Stimulated activated CD8-positive, alpha-beta memory T cell treated with anti-CD3 and anti-CD28 coated beads, Interleukin-15, amount 100 ng/mL, for 48 hours (primary cell): ENCODE results near the gene RNF32.
"Not testable (repeated sequence)": the region's sequence is repeated elsewhere in the genome, so short reads cannot be mapped to it uniquely, and the experiment has no call there.

Experiments
- DNase-seq, 2 donors: peaks; one replicate each; pipeline ENCODE4 v3.0.0-alpha.2; 2020; ENCODE audit warnings: low read depth in 2 of 2

RNF32 gene

DNA sequence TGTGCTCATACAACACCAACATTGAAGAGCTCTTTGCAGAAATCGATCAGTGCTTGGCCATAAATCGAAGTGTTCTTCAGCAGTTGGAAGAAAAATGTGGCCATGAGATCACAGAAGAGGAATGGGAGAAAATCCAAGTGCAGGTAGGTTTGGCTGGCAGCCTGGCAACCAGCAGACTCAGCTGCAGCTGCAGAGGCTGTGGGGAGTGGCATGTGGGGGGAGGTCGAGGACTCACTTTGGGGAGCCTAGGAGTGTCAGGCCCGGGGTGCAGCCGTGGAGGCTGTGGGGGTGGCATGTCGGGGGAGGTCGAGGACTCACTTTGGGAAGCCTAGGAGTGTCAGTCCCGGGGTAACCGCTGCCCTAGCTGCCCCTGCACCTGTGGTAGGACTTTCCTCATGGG lies 35.1 kb downstream of the RNF32 start:
- DNase-seq, result no peak

GRCh38 chr7:156676263-156676662 lies 35.7 kb downstream of the RNF32 start:
- DNase-seq, result no peak

GRCh38 chr7:156677374-156678054 lies 36.9 kb downstream of the RNF32 start:
- no peak for DNase-seq

DNA sequence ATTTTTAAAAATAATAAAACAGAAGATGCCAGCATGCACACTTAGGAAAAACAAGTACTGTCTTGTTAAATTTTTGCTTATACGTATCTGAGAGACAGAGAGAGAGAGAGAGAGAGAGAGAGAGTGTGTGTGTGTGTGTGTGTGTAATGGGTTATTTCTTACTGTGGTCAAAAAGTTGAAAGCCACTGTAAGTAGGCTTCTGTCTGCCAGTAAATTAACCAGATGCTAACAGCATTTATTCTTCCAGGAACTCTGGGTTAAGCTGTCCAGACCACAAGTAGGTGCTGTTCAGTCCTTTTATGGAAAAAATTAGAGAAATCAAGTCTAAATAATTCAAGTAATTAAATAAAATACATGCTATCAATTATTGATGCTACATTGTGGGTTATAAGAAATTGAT lies 39.7 kb downstream of the RNF32 start:
- no peak for DNase-seq

- no peak for DNase-seq
These were observed 42.4 kb downstream of the RNF32 start for GRCh38 chr7:156682928-156683327.

- no peak for DNase-seq
These were observed 43.7 kb downstream of the RNF32 start for GRCh38 chr7:156684251-156684650.

DNA sequence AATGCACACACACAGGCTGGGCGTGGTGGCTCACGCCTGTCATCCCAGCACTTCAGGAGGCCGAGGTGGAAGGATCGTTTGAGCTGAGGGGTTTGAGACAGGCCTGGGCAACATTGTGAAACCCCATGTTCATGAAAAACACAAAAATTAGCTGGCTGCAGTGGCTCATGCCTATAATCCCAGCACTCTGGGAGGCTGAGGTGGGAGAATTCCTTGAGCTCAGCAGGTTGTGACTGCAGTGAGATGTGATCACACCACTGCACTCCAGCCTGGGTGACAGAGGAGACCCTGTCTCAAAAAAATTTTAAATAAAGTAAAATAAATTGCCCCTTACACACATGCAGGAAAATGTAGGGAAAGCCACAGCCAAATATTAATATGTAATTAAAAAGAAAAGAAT lies 44.1 kb downstream of the RNF32 start:
- DNase-seq, result no peak

DNA sequence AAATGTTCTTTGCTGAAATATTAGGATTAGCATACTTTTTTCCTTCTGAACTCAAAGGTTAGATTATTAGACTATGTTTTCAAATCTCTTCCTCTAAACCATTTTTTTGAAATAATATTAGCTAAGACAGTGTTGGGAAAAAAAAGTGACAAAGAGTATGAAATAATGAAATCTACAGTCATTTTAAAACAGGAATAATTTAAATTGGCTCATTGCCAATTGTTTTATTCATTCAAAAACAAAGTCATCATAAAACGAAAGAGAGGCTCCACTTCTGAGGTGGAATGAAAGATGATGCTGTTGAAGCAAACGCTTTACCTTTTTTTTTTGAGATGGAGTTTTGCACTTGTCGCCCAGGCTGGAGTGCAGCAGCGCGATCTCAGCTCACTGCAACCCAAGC lies 51.2 kb downstream of the RNF32 start:
- DNase-seq, result no peak

DNA sequence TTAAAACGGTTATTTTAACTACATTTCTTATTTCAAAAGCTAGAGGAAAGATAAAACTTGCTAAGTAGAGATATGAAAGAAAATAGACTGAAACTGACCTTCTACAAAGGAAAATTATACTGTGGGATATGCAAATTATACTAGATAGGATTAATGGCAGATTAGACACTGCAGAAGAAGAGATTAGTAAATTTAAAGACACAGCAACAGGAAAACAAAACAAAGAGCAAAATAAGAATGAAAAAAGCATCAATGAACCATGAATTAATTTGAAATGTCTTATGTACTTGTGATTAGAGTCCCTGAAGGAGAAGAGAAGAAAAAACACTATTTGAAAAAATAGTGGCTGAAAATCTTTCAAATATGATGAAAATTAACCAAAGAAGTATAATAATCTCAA lies 52.3 kb downstream of the RNF32 start:
- no peak for DNase-seq

GRCh38 chr7:156693627-156694026 lies 53.1 kb downstream of the RNF32 start:
- no peak for DNase-seq

- not testable (repeated sequence) for DNase-seq
These were observed 56.7 kb downstream of the RNF32 start for GRCh38 chr7:156697283-156697682.

GRCh38 chr7:156698512-156698911 lies 57.9 kb downstream of the RNF32 start:
- not testable (repeated sequence) for DNase-seq

DNA sequence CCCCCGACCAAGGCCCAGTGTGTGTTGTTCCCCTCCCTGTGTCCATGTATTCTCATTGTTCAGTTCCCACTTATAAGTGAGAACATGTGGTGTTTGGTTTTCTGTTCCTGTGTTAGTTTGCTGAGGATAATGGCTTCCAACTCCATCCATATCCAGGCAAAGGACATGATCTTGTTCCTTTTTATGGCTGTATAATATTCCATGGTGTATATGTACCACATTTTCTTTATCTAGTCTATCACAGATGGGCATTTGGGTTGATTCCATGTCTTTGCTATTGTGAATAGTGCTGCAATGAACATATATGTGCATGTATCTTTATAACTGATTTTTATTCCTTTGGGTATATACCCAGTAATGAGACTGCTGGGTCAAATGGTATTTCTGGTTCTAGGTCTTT lies 61.2 kb downstream of the RNF32 start:
- DNase-seq, result not testable (repeated sequence)

- no peak for DNase-seq
These were observed 61.8 kb downstream of the RNF32 start for GRCh38 chr7:156702399-156702798.

- DNase-seq, result no peak
These were observed 62.6 kb downstream of the RNF32 start for GRCh38 chr7:156703209-156703608.

DNA sequence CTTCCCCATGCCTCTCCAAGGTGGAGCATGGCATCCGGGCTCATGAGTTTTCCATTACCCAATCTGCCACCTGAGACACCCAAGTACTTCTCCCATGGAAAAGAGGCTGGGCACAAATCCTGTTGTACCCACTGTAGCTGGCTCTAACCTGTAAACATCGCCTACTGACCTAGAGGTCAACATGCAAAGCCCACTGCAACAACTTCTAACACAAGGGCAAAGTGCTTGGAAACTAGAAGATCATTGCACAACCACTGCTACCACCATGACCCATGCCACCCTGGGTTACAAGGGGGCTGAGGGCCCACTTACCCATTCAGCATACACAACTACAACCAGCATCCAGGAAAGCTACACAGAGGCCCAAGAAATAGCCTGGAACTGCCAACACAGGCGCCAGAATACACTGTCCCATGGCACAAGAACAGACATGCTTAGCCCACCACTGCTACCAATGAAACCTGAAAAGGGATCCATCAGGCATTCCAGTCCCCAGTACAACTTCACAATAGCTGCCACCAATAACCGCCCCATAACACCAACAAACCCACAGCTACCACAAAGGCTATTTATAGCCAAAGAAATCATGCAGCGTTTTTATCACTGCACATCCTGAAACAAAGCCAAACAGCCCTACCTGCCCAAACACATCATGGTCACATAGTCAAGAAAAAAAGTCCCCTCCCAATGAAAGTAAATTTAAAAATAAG lies 63.4 kb downstream of the RNF32 start:
- DNase-seq, result no peak

DNA sequence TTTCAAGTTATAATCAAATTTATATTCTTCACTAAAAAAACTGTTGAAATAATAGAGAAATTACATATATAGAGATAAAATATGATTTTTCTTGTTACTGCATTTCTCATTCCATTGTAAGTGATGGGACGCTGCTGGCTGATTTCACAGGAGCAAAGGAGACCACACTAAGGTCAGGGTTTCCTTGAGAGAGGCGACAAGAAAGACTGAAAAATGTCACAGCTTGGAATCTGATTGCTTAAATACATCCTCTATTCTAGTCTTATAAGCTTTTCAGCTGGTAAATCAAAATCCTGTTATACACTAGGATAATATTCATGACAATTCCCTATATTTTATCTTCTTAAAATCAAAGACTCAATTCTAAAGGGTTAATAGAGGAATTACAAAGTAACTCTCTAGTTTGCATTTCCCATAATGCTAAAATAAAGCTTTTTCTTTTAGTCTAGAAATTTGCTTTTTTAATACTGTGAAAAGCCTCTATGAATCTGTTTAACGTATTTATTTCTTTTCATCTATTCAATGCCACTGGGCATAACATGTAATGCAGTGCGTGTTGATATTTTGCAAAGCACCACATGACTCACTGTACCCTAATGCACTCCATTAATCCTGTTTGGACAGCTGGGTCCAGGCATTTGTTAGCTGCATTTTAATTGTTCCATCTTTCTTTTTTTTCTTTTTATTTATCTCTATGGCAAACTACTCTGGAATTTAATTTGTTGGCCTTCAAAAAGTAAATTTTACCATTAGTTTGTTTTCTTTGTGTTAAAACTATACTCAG lies 81.7 kb downstream of the RNF32 start:
- DNase-seq, result no peak

DNA sequence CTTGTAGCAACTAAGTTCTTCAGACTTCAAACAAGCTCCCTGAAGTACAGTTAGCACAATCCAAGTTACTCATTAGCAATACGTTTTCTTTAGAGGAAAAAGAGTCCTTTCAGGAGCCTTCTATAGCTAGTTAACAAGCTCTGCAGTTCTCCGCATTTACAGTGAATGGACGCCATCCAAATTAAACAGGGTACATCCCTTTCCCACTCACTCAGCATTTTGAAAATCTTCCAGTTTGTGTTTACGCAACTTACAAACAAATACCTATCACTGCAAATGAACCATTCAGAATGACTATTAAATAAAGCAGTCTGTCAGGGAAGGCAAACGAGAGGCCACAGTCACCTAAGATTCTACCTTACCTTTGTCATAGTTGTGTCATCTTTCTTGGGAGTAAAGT lies 84.5 kb downstream of the RNF32 start:
- DNase-seq, result no peak

GRCh38 chr7:156725936-156726335 lies 85.4 kb downstream of the RNF32 start:
- no peak for DNase-seq
